Measurements from ENCODE around the gene GRIK3.

Gene GRIK3

DNA sequence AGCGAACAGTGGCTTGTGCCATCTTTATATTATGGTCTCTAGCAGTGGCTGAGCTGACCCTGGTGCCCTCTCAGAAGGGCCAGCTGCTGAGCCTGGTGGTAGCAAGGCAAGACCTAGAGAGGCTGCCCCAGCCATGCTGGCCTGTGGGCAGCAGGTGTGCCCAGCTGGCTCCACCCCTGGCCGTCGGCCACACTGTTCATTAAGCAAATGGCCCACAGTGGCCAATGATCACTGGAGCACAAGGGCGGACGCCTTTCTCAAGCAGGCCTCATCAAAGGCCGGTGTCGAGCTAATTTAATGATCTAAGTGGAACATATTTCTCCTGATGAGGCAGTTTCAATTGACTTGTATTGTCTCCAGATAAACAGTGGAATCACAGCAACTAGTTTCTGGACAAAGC, 89.4 kb downstream of the GRIK3 start:
- Histone ChIP-seq H3K9ac (ENCODE audit: low read length) (no peak overlapping the region), H2BK12ac (ENCODE audit: low read length in 2 of 2) (no peak overlapping the region), H3K9me3 (ENCODE audit: control insufficient read depth, low read length) (no peaks in the 10 kb centered on the region), H3K4me3 (ENCODE audit: insufficient read depth in 1 of 2, low read depth in 1 of 2, low read length in 2 of 2) (no peak overlapping the region), H3K23ac (ENCODE audit: low read length in 2 of 2) (no peak overlapping the region), H2AFZ (ENCODE audit: low read depth, low read length) (no peak overlapping the region), H4K8ac (ENCODE audit: low read length) (no peak overlapping the region), H3K36me3 (ENCODE audit: control insufficient read depth in 1 of 2, insufficient read depth in 2 of 2, low read depth in 1 of 2, low read length in 2 of 2) (no peaks in the 10 kb centered on the region), H3K18ac (ENCODE audit: low read depth in 1 of 2, low read length in 2 of 2) (no peak overlapping the region), H3K27me3 (ENCODE audit: control insufficient read depth in 1 of 2, insufficient read depth in 1 of 2, low read length in 2 of 2) (peaks cover 0 to 3% of the 10 kb centered on the region in 2 experiments), H2AK5ac (ENCODE audit: low read length, severe bottlenecking) (no peak overlapping the region), H4K91ac (ENCODE audit: low read length) (no peak overlapping the region), H2BK5ac (ENCODE audit: low read depth, low read length, poor library complexity, severe bottlenecking) (no peak overlapping the region), H2BK120ac (ENCODE audit: low read depth, low read length) (no peak overlapping the region), H3K14ac (ENCODE audit: low read length in 2 of 2) (no peak overlapping the region), H3K27ac (ENCODE audit: low read length, poor library complexity, severe bottlenecking) (no peak overlapping the region), H3K79me1 (replicated peaks; ENCODE audit: low read length, poor library complexity, severe bottlenecking) (no peaks in the 10 kb centered on the region), H2BK15ac (ENCODE audit: low read depth, poor library complexity, severe bottlenecking) (no peak overlapping the region), H3K4ac (ENCODE audit: low read depth in 1 of 2, low read length in 2 of 2) (no peak overlapping the region), H3K4me1 (ENCODE audit: control insufficient read depth, insufficient read depth, low read depth, low read length) (no peaks in the 10 kb centered on the region), H3K4me2 (ENCODE audit: low read length, poor library complexity, severe bottlenecking) (no peak overlapping the region)
- WGBS, result 66% methylated on average over 7 of the region's 7 CpGs
- no peak for DNase-seq

DNA sequence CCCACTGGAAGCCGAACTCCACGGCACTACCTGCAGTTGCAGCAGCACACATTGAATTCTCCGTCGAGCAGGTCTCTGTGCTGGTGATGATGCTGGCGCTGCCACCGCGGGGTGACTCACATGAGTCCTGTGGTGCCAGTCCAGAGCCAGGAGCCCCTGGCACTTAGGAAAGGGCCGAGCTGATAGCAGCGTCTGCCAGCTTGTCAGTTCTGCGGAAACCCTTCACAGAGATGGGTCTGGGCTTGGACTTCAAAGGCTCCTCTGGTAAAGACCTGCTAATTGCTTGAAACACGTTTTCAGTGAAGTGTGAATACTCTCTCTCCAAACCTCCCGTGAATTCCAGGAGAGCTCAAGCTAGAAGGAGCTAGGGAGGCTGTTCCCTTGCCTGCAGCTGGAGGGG, 92.2 kb downstream of the GRIK3 start:
- Histone ChIP-seq H4K91ac (ENCODE audit: low read length) (no peak overlapping the region), H2BK5ac (ENCODE audit: low read depth, low read length, poor library complexity, severe bottlenecking) (no peak overlapping the region), H2AK5ac (ENCODE audit: low read length, severe bottlenecking) (no peak overlapping the region), H3K23ac (ENCODE audit: low read length in 2 of 2) (no peak overlapping the region), H3K18ac (ENCODE audit: low read depth in 1 of 2, low read length in 2 of 2) (no peak overlapping the region), H2BK120ac (ENCODE audit: low read depth, low read length) (no peak overlapping the region), H3K4ac (ENCODE audit: low read depth in 1 of 2, low read length in 2 of 2) (no peak overlapping the region), H3K36me3 (ENCODE audit: control insufficient read depth in 1 of 2, insufficient read depth in 2 of 2, low read depth in 1 of 2, low read length in 2 of 2) (no peaks in the 10 kb centered on the region), H4K8ac (ENCODE audit: low read length) (no peak overlapping the region), H3K79me1 (replicated peaks; ENCODE audit: low read length, poor library complexity, severe bottlenecking) (no peaks in the 10 kb centered on the region), H3K27ac (ENCODE audit: low read length, poor library complexity, severe bottlenecking) (no peak overlapping the region), H3K9ac (ENCODE audit: low read length) (no peak overlapping the region), H3K4me2 (ENCODE audit: low read length, poor library complexity, severe bottlenecking) (no peak overlapping the region), H3K9me3 (ENCODE audit: control insufficient read depth, low read length) (no peaks in the 10 kb centered on the region), H2AFZ (ENCODE audit: low read depth, low read length) (no peak overlapping the region), H2BK15ac (ENCODE audit: low read depth, poor library complexity, severe bottlenecking) (no peak overlapping the region), H3K4me3 (ENCODE audit: insufficient read depth in 1 of 2, low read depth in 1 of 2, low read length in 2 of 2) (no peak overlapping the region), H3K4me1 (ENCODE audit: control insufficient read depth, insufficient read depth, low read depth, low read length) (no peaks in the 10 kb centered on the region), H3K27me3 (ENCODE audit: control insufficient read depth in 1 of 2, insufficient read depth in 1 of 2, low read length in 2 of 2) (peaks cover 0 to 3% of the 10 kb centered on the region in 2 experiments), H3K14ac (ENCODE audit: low read length in 2 of 2) (no peak overlapping the region), H2BK12ac (ENCODE audit: low read length in 2 of 2) (no peak overlapping the region)
- DNase-seq, result no peak
- WGBS, result 40% methylated on average over 12 of the region's 12 CpGs

DNA sequence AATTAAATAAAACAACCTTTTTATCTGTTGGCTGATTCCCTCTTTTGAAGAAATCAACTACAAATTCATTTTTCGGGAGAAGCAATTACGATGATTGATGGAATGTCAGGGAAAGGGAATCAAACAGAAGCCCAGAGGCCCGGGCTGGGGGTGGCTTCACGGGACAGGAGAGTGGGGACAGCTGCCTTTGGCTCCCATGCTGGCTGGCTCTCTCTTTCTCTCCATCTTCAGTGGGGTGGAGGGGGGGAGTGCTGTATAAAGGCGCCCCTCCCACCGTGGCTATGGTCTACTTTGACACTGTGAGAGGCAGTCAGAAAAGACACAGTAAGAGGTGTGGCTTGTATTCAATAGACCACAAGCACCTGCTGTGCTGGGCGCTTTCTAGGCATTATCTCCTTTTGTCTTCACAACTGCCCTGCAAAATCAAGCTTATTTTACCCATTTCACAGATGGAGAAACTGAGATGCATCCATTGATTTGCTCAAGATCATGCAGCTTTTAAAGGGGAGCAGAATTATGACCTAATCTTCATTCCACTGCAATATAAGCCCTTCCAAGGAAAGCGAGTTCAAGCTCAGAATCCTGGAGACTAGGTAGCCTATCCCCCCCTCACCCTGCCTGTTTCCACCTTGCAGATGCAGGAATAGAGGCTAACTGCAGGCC, 92.9 kb downstream of the GRIK3 start:
- H4K8ac ChIP-seq (ENCODE audit: low read length), result no peak overlapping the region

DNA sequence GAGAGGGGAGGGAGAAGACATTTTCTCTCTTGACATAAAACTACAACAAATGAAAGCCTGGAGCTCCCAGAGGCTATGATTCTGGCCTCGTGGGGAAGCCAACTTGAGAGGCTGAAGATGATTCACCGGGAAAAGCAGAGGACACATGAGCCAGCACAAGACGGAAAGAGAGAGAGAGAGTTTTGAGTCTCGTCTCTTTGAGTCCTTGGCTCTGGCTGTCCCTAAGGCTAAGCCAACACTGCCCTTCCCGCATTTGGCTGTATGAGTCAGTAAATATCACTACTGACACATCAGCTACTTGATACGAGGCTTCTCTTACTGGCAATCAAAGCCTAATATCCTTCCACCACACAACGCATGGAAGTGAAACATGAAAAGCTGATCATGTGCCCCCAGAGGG, 95.5 kb downstream of the GRIK3 start:
- no peak overlapping the region for H3K18ac ChIP-seq (ENCODE audit: low read depth in 1 of 2, low read length in 2 of 2)
- H3K27me3 ChIP-seq (ENCODE audit: control insufficient read depth in 1 of 2, insufficient read depth in 1 of 2, low read length in 2 of 2), result peaks cover 0 to 10% of the 10 kb centered on the region in 2 experiments
- no peak overlapping the region for H3K14ac ChIP-seq (ENCODE audit: low read length in 2 of 2)
- H3K4me1 ChIP-seq (ENCODE audit: control insufficient read depth, insufficient read depth, low read depth, low read length), result no peaks in the 10 kb centered on the region
- no peak overlapping the region for H2BK15ac ChIP-seq (ENCODE audit: low read depth, poor library complexity, severe bottlenecking)
- WGBS, result 67% methylated on average over 7 of the region's 7 CpGs
- H2BK120ac ChIP-seq (ENCODE audit: low read depth, low read length), result no peak overlapping the region
- no peak overlapping the region for H4K91ac ChIP-seq (ENCODE audit: low read length)
- no peaks in the 10 kb centered on the region for H3K36me3 ChIP-seq (ENCODE audit: control insufficient read depth in 1 of 2, insufficient read depth in 2 of 2, low read depth in 1 of 2, low read length in 2 of 2)
- H3K9me3 ChIP-seq (ENCODE audit: control insufficient read depth, low read length), result no peaks in the 10 kb centered on the region
- no peak overlapping the region for H3K27ac ChIP-seq (ENCODE audit: low read length, poor library complexity, severe bottlenecking)
- H3K9ac ChIP-seq (ENCODE audit: low read length), result no peak overlapping the region
- H2BK5ac ChIP-seq (ENCODE audit: low read depth, low read length, poor library complexity, severe bottlenecking), result no peak overlapping the region
- H3K4me2 ChIP-seq (ENCODE audit: low read length, poor library complexity, severe bottlenecking), result no peak overlapping the region
- no peak overlapping the region for H3K23ac ChIP-seq (ENCODE audit: low read length in 2 of 2)
- no peaks in the 10 kb centered on the region for H3K79me1 ChIP-seq (replicated peaks; ENCODE audit: low read length, poor library complexity, severe bottlenecking)
- no peak overlapping the region for H2AK5ac ChIP-seq (ENCODE audit: low read length, severe bottlenecking)
- H4K8ac ChIP-seq (ENCODE audit: low read length), result no peak overlapping the region
- H3K4me3 ChIP-seq (ENCODE audit: insufficient read depth in 1 of 2, low read depth in 1 of 2, low read length in 2 of 2), result no peak overlapping the region
- H2BK12ac ChIP-seq (ENCODE audit: low read length in 2 of 2), result no peak overlapping the region
- no peak overlapping the region for H2AFZ ChIP-seq (ENCODE audit: low read depth, low read length)
- DNase-seq, result no peak
- no peak overlapping the region for H3K4ac ChIP-seq (ENCODE audit: low read depth in 1 of 2, low read length in 2 of 2)

More for the DNA sequence above, 92.9 kb downstream of the GRIK3 start:
- H3K9ac ChIP-seq (ENCODE audit: low read length), result no peak overlapping the region
- DNase-seq, result no peak
- no peaks in the 10 kb centered on the region for H3K9me3 ChIP-seq (ENCODE audit: control insufficient read depth, low read length)
- no peak overlapping the region for H3K4me3 ChIP-seq (ENCODE audit: insufficient read depth in 1 of 2, low read depth in 1 of 2, low read length in 2 of 2)
- no peak overlapping the region for H3K4me2 ChIP-seq (ENCODE audit: low read length, poor library complexity, severe bottlenecking)
- no peak overlapping the region for H2BK12ac ChIP-seq (ENCODE audit: low read length in 2 of 2)
- no peak overlapping the region for H3K23ac ChIP-seq (ENCODE audit: low read length in 2 of 2)
- H3K27me3 ChIP-seq (ENCODE audit: control insufficient read depth in 1 of 2, insufficient read depth in 1 of 2, low read length in 2 of 2), result peaks cover 0 to 3% of the 10 kb centered on the region in 2 experiments
- H3K36me3 ChIP-seq (ENCODE audit: control insufficient read depth in 1 of 2, insufficient read depth in 2 of 2, low read depth in 1 of 2, low read length in 2 of 2), result no peaks in the 10 kb centered on the region
- no peak overlapping the region for H2BK15ac ChIP-seq (ENCODE audit: low read depth, poor library complexity, severe bottlenecking)
- no peak overlapping the region for H2AK5ac ChIP-seq (ENCODE audit: low read length, severe bottlenecking)
- H3K4ac ChIP-seq (ENCODE audit: low read depth in 1 of 2, low read length in 2 of 2), result no peak overlapping the region
- WGBS, result 71% methylated on average over 7 of the region's 8 CpGs
- H3K14ac ChIP-seq (ENCODE audit: low read length in 2 of 2), result no peak overlapping the region
- H3K27ac ChIP-seq (ENCODE audit: low read length, poor library complexity, severe bottlenecking), result no peak overlapping the region
- H2BK5ac ChIP-seq (ENCODE audit: low read depth, low read length, poor library complexity, severe bottlenecking), result no peak overlapping the region
- no peaks in the 10 kb centered on the region for H3K79me1 ChIP-seq (replicated peaks; ENCODE audit: low read length, poor library complexity, severe bottlenecking)
- H3K18ac ChIP-seq (ENCODE audit: low read depth in 1 of 2, low read length in 2 of 2), result no peak overlapping the region
- no peak overlapping the region for H2AFZ ChIP-seq (ENCODE audit: low read depth, low read length)
- no peak overlapping the region for H4K91ac ChIP-seq (ENCODE audit: low read length)
- no peaks in the 10 kb centered on the region for H3K4me1 ChIP-seq (ENCODE audit: control insufficient read depth, insufficient read depth, low read depth, low read length)
- no peak overlapping the region for H2BK120ac ChIP-seq (ENCODE audit: low read depth, low read length)

All from mesenchymal stem cell (in vitro differentiated cells and primary cell).